Measurements from ENCODE around the gene CCDC126. TPM values are rescaled to one million over a fixed set of nuclear protein-coding genes. Genes with fewer than 3 reads are reported as not detected.

CCDC126 gene
- polyA plus RNA-seq, 3 donors: 3.5 to 20.1 (median 17.4) TPM

DNA sequence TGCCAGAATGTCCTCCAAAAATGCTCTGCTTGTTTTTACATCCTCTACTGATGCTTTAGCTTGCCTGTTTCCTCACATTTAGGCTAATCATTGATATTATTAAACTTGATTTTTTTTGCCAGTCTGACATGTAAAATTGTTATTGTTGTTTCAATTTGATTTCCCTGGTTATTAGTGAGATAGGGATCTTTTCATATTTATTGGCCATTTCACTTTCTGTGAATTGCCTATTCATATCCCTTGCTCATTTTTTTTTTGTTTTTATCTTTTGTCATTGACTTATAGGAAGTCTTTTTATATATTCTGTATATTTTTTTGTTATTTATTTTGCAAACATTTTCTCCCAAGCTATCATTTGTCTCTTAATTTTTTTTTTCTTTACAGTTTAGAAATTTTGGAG lies 96.0 kb downstream of the CCDC126 start:
- Mint-ChIP-seq H3K4me3 (no peak overlapping the region), H3K27me3 (ENCODE audit: low read depth in 3 of 3) (peaks cover 0 to 2% (median 0%) of the 10 kb centered on the region in 3 donors), H3K4me1 (peaks cover 2% of the 10 kb centered on the region), H3K36me3 (peaks cover 32 to 49% of the 10 kb centered on the region in 2 donors), H3K9me3 (peaks cover 0 to 8% (median 2%) of the 10 kb centered on the region in 7 donors), H3K27ac (no peak overlapping the region)
- intact Hi-C loops (cut with micrococcal nuclease): loop anchor here in 1 of 2 donors (10.0 kb wide), 1 partner anchor 972 kb away; no protein-coding TSS in a partner anchor
- no peak overlapping the region for H3K27ac ChIP-seq (ENCODE audit: low read depth in 1 of 2, low read length in 2 of 2)
- no peaks in the 10 kb centered on the region for H4K20me1 ChIP-seq (ENCODE audit: insufficient read depth, low read length)
- no peak for DNase-seq
- no peak overlapping the region for H3K9ac ChIP-seq (ENCODE audit: insufficient read depth, low read length, poor library complexity, severe bottlenecking)
- no peak overlapping the region for H3K4me2 ChIP-seq (replicated peaks; ENCODE audit: extremely low read depth, low read length, poor library complexity, severe bottlenecking)
- H3K79me2 ChIP-seq (ENCODE audit: insufficient read depth, low read length): no peaks in the 10 kb centered on the region
- no peaks in the 10 kb centered on the region for H3K9me3 ChIP-seq (replicated peaks in 1 of 2; ENCODE audit: control insufficient read depth in 1 of 2, insufficient read depth in 1 of 2, low read length in 2 of 2)
- no peaks in the 10 kb centered on the region for H3K4me1 ChIP-seq (ENCODE audit: control insufficient read depth in 1 of 2, insufficient read depth in 2 of 2, low read length in 2 of 2)
- H3K4me3 ChIP-seq (replicated peaks in 1 of 3; ENCODE audit: low read depth in 2 of 3, low read length in 3 of 3): no peak overlapping the region
- H2AFZ ChIP-seq (ENCODE audit: insufficient read depth, low read depth, low read length, poor library complexity, severe bottlenecking): no peak overlapping the region
- peaks cover 6 to 21% of the 10 kb centered on the region in 2 donors for H3K36me3 ChIP-seq (replicated peaks in 1 of 2; ENCODE audit: control insufficient read depth in 1 of 2, insufficient read depth in 2 of 2, low read length in 2 of 2)
- TF ChIP-seq, protein P1, sequence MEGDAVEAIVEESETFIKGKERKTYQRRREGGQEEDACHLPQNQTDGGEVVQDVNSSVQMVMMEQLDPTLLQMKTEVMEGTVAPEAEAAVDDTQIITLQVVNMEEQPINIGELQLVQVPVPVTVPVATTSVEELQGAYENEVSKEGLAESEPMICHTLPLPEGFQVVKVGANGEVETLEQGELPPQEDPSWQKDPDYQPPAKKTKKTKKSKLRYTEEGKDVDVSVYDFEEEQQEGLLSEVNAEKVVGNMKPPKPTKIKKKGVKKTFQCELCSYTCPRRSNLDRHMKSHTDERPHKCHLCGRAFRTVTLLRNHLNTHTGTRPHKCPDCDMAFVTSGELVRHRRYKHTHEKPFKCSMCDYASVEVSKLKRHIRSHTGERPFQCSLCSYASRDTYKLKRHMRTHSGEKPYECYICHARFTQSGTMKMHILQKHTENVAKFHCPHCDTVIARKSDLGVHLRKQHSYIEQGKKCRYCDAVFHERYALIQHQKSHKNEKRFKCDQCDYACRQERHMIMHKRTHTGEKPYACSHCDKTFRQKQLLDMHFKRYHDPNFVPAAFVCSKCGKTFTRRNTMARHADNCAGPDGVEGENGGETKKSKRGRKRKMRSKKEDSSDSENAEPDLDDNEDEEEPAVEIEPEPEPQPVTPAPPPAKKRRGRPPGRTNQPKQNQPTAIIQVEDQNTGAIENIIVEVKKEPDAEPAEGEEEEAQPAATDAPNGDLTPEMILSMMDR (IDR thresholded peaks at IDR 0.05): no peak
- H3K27me3 ChIP-seq (ENCODE audit: control insufficient read depth in 2 of 2, insufficient read depth in 2 of 2, low read length in 2 of 2): no peaks in the 10 kb centered on the region

Small RNA genes lying within 50 kb of the gene (small RNA-seq; reads per million reads assigned to genes)
- not detected for gene AC006026.2 (ENCODE audit: insufficient read length, low read depth)

Other genes starting within 250 kb of the CCDC126 start
- 1 to 10 TPM in 2 of 3 donors, under 1 TPM in 1; 0.60 to 5.3 (median 3.2) TPM for gene IGF2BP3, start 126.9 kb upstream of the CCDC126 start, polyA plus RNA-seq
- gene TRA2A, start 65.4 kb upstream of the CCDC126 start, polyA plus RNA-seq: 10 to 100 TPM; 31.2 to 92.8 (median 46.6) TPM
- 1 to 10 TPM; 1.4 to 7.8 (median 2.1) TPM for gene FAM221A, start 82.8 kb downstream of the CCDC126 start, polyA plus RNA-seq
- gene STK31, start 112.8 kb downstream of the CCDC126 start, polyA plus RNA-seq: under 1 TPM in 1 of 3 donors, not detected in 2; 0.11 TPM